H1 (cell line): Measurements from ENCODE around the gene GDF3. TPM values are rescaled to one million over a fixed set of nuclear protein-coding genes. Genes with fewer than 3 reads are reported as not detected.

Source experiments
- RNF2 ChIP-seq: fragments of 200-900, 300-1000 bp; sonication (generic); IDR thresholded peaks from 2 replicates; pipeline ENCODE4 v1.7.1; 2016; ENCODE audit warnings: borderline replicate concordance, low read depth, mild to moderate bottlenecking, antibody characterized with exemption, low read length; ENCODE audit not compliant: poor library complexity, severe bottlenecking; ENCODE audit errors: missing control alignments
- SAP30 ChIP-seq: fragments of 300-600 bp; sonication (generic); IDR thresholded peaks from 2 replicates; pipeline ENCODE4 v1.7.1; 2012; ENCODE audit warnings: low read length, moderate library complexity, mild to moderate bottlenecking, inconsistent platforms; ENCODE audit not compliant: insufficient read depth, insufficient replicate concordance
- USF2 ChIP-seq: IDR thresholded peaks from 2 replicates; pipeline ENCODE4 v1.6.1; 2011; ENCODE audit warnings: low read length, improper control_type of control experiment
- polyA plus RNA-seq, 7 experiments: library from polyadenylated mRNA; depleted of rRNA in 3 of 7; stranded (reverse) in 5 of 7; unstranded in 2 of 7; fragments of >200 nt in 5 of 7; fragments of 200-250 nt in 2 of 7; gene quantifications; 1 replicate in 5 of 7; 2 replicates in 1 of 7; 4 replicates in 1 of 7; pipeline versions ENCODE4 v1.2.1 to v1.2.3, GENCODE V29; 2011 to 2013; ENCODE audit warnings: missing spikeins in 2 of 7, mixed read lengths in 2 of 7
- total RNA-seq: library from RNA; stranded (reverse); fragmentation: NEBNext Ultra II Directional; extraction: Animal tissue kit (Norgen Biotek cat#: 25700); gene quantifications from 2 replicates; pipeline ENCODE4 v1.2.1, GENCODE V29; 2021

Gene GDF3
- total and polyA plus RNA-seq, 2 of the 8 experiments (the other 6 are each of a cell fraction or from before 2014, with no cell fraction given): 4.3 to 16.8 TPM

- TF ChIP-seq USF2 (no peak), SAP30 (no peak), RNF2 (no peak)
Observed at GRCh38 chr12:7716381-7716780, 20.8 kb upstream of the GDF3 start (continued).
